Measurements from ENCODE around the gene FSTL4. TPM values are rescaled to one million over a fixed set of nuclear protein-coding genes. Genes with fewer than 3 reads are reported as not detected.

The FSTL4 gene
- total RNA-seq, 2 donors from 2014 or later, result 4.5 to 10.1 TPM

DNA sequence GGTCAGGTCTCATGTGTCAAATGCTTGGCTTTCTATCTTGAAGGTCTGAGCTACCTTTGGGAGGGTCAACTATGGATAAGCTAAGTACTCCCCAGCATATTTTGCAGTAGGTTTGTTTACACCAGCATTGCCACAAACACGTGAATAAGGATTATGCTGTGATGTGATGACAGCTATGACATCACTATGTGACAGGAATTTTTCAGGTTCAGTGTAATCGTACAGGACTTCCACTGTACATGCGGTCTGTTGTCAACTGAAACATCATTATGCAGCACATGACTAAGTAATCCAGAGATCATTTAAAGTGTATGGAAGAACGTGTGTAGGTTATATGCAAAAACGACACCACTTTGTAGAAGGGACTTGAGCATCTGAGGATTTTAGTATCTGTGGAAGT is 104.0 kb downstream of the FSTL4 start:
- 91% methylated on average over 5 of the region's 5 CpGs for WGBS
- Histone ChIP-seq H3K27me3 (replicated peaks; ENCODE audit: insufficient read depth) (no peaks in the 10 kb centered on the region), H3K4me3 (no peak overlapping the region), H3K36me3 (no peaks in the 10 kb centered on the region), H3K27ac (no peak overlapping the region), H3K9me3 (no peaks in the 10 kb centered on the region), H3K4me1 (replicated peaks) (no peaks in the 10 kb centered on the region)
- DNase-seq (ENCODE audit: low spot score), result no peak
- intact Hi-C loops (cut with DNase I), result no loop called here
- TF ChIP-seq, protein P1, sequence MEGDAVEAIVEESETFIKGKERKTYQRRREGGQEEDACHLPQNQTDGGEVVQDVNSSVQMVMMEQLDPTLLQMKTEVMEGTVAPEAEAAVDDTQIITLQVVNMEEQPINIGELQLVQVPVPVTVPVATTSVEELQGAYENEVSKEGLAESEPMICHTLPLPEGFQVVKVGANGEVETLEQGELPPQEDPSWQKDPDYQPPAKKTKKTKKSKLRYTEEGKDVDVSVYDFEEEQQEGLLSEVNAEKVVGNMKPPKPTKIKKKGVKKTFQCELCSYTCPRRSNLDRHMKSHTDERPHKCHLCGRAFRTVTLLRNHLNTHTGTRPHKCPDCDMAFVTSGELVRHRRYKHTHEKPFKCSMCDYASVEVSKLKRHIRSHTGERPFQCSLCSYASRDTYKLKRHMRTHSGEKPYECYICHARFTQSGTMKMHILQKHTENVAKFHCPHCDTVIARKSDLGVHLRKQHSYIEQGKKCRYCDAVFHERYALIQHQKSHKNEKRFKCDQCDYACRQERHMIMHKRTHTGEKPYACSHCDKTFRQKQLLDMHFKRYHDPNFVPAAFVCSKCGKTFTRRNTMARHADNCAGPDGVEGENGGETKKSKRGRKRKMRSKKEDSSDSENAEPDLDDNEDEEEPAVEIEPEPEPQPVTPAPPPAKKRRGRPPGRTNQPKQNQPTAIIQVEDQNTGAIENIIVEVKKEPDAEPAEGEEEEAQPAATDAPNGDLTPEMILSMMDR (IDR thresholded peaks at IDR 0.05), result no peak
- TF ChIP-seq POLR2A (IDR thresholded peaks at IDR 0.05) (no peak), POLR2AphosphoS5 (IDR thresholded peaks at IDR 0.05) (no peak)

DNA sequence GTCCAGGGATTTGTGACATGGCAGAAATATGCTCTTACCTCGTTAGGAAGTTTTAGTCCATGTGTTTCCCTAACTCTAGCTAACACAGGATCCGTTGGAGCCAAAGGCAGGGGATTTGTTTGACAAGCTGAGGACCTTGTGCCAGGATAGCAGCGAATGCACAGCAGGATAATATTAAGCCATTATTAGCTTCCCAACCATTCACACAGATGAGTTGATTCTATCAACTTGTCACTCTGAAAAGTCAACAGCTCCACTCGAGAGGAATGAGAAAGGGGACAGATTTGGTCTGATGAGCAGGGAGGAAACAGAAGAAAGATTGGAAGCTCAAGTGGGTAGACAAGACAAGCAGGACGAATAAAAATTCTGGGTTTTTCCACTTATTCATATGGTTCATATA is 106.2 kb downstream of the FSTL4 start:
- H3K4me1 ChIP-seq (replicated peaks), result no peaks in the 10 kb centered on the region
- H3K27ac ChIP-seq, result peak overlapping the region in 1 of 2 donors; percentile 28
- intact Hi-C loops (cut with DNase I), result no loop called here
- H3K36me3 ChIP-seq, result no peaks in the 10 kb centered on the region
- WGBS, result 58% methylated on average over 5 of the region's 5 CpGs
- H3K4me3 ChIP-seq, result no peak overlapping the region
- H3K9me3 ChIP-seq, result no peaks in the 10 kb centered on the region
- no peak for DNase-seq (ENCODE audit: low spot score)
- TF ChIP-seq POLR2A (IDR thresholded peaks at IDR 0.05), result no peak
- TF ChIP-seq, protein P1 (IDR thresholded peaks at IDR 0.05), result no peak
- TF ChIP-seq POLR2AphosphoS5 (IDR thresholded peaks at IDR 0.05), result no peak
- H3K27me3 ChIP-seq (replicated peaks; ENCODE audit: insufficient read depth), result no peaks in the 10 kb centered on the region

DNA sequence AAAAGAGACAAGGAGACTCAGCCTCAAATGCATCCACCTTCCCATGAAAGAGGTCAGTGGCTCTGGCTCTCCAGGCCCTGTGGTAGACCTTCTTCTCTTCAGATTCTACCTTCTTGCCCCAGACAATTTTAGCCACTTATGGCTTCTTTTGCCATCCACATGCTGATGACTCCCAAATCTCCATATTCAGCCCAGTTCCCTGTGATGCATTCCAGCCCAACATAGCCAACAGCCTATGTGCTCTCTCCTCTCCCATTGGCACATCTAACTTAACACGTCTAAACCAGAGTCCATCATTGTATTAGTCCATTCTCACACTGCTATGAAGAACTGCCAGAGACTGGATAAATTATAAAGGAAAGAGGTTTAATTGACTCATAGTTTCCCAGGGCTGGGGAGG is 108.8 kb downstream of the FSTL4 start:
- no peak overlapping the region for H3K4me3 ChIP-seq
- no peak overlapping the region for H3K27ac ChIP-seq
- WGBS, result 94% methylated on average over 1 of the region's 1 CpG
- no peaks in the 10 kb centered on the region for H3K36me3 ChIP-seq
- no peak for TF ChIP-seq POLR2A (IDR thresholded peaks at IDR 0.05)
- H3K27me3 ChIP-seq (replicated peaks; ENCODE audit: insufficient read depth), result no peaks in the 10 kb centered on the region
- no peak for DNase-seq (ENCODE audit: low spot score)
- no peaks in the 10 kb centered on the region for H3K9me3 ChIP-seq
- intact Hi-C loops (cut with DNase I), result no loop called here
- no peaks in the 10 kb centered on the region for H3K4me1 ChIP-seq (replicated peaks)

DNA sequence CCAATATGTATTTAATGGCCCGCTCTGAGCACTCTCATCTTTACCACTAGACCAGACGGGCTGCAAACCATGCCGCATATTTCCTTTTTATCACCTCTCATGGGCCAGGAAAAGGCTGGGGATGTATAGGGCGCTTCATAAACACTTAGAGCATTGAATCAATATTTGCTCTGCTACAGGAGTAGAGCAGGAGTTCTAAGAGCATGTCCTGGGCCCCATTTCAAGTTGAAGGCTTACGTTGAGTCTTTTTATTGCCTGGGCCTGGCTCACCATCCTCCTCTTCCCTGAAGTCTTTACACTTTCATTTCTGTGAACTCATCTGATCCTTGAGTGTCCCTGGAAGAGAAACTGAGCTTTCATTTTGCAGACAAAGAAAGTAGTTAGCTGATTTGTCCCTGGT is 112.4 kb downstream of the FSTL4 start:
- no peaks in the 10 kb centered on the region for H3K9me3 ChIP-seq
- WGBS, result 51% methylated on average over 5 of the region's 5 CpGs

DNA sequence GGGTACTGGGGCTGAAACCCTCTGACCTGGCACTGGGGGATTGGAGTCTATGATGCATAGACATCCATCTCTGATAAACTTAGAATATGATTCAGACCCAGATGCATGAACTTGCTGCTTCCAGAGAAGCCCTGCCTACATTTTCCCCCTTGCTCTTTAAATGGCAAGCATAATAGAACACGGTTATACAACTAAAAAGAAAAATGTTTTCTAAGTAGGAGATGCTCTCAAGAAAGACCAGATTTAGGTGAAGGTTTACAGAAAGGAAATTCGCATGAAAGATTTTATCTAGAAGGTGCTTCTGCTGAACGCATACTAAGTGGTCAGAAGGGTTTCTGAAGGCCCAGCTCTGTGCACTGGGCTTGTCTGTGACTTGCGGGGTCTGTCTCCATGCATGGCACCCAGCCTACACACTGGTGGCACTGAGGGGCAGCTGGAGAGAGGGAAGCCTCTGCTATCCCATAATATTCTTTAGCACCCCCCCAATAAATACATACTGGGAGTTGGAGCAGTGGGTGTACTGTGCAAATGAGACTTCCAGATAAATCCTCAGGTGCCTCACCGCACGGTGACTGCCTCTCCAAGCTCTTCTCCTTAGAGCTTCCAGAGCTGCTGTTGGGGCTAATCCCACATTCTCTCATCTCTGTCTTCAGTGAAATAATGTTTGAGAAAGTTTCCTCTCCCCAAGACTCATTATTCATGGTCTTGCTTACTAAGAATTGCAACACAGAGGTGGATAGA is 114.6 kb downstream of the FSTL4 start:
- no peak overlapping the region for H3K4me3 ChIP-seq
- 85% methylated on average over 6 of the region's 6 CpGs for WGBS
- no peak for DNase-seq (ENCODE audit: low spot score)
- no peaks in the 10 kb centered on the region for H3K36me3 ChIP-seq
- no peaks in the 10 kb centered on the region for H3K27me3 ChIP-seq (replicated peaks; ENCODE audit: insufficient read depth)
- no peak overlapping the region for H3K27ac ChIP-seq
- intact Hi-C loops (cut with DNase I), result no loop called here
- no peaks in the 10 kb centered on the region for H3K4me1 ChIP-seq (replicated peaks)
- TF ChIP-seq POLR2A (IDR thresholded peaks at IDR 0.05) (no peak), POLR2AphosphoS5 (IDR thresholded peaks at IDR 0.05) (no peak)
- TF ChIP-seq, protein P1 (IDR thresholded peaks at IDR 0.05), result no peak
- H3K9me3 ChIP-seq, result no peaks in the 10 kb centered on the region

More for the DNA sequence above, 112.4 kb downstream of the FSTL4 start:
- intact Hi-C loops (cut with DNase I), result no loop called here
- TF ChIP-seq POLR2AphosphoS5 (IDR thresholded peaks at IDR 0.05), result peak; percentile 60
- TF ChIP-seq, protein P1 (IDR thresholded peaks at IDR 0.05), result no peak
- Histone ChIP-seq H3K36me3 (no peaks in the 10 kb centered on the region), H3K4me1 (replicated peaks) (no peaks in the 10 kb centered on the region), H3K4me3 (no peak overlapping the region), H3K27me3 (replicated peaks; ENCODE audit: insufficient read depth) (no peaks in the 10 kb centered on the region), H3K27ac (no peak overlapping the region)
- DNase-seq (ENCODE audit: low spot score), result peak; percentile 25

All from prostate gland (tissue), 2 donors.